ENCODE measurements around the gene SELENOV. TPM values are rescaled to one million over a fixed set of nuclear protein-coding genes. Genes with fewer than 3 reads are reported as not detected.

Gene SELENOV
- total RNA-seq, 3 donors from 2014 or later, result not detected

- ATAC-seq (no peak), DNase-seq (no peak)
- intact Hi-C loops (cut with DNase I, micrococcal nuclease), result no loop called here
- H3K4me1 ChIP-seq (ENCODE audit: low read depth), result no peaks in the 10 kb centered on the region
- TF ChIP-seq CTCF (IDR thresholded peaks at IDR 0.05), result no peak
- H3K4me3 ChIP-seq, result no peak overlapping the region
- no peaks in the 10 kb centered on the region for H3K9me3 ChIP-seq
- H3K36me3 ChIP-seq (ENCODE audit: low read depth), result peaks cover 21% of the 10 kb centered on the region
Observed at GRCh38 chr19:39470724-39471339, 44.1 kb upstream of the SELENOV start.

GRCh38 chr19:39471756-39472536, 43.0 kb upstream of the SELENOV start:
- DNase-seq (no peak), ATAC-seq (no peak)
- no peak overlapping the region for H3K4me3 ChIP-seq
- no peak for TF ChIP-seq CTCF (IDR thresholded peaks at IDR 0.05)
- intact Hi-C loops (cut with DNase I, micrococcal nuclease), result no loop called here
- H3K36me3 ChIP-seq (ENCODE audit: low read depth), result peaks cover 14% of the 10 kb centered on the region
- no peaks in the 10 kb centered on the region for H3K9me3 ChIP-seq
- no peaks in the 10 kb centered on the region for H3K4me1 ChIP-seq (ENCODE audit: low read depth)

GRCh38 chr19:39472746-39473442, 42.0 kb upstream of the SELENOV start:
- no peaks in the 10 kb centered on the region for H3K9me3 ChIP-seq
- no peak overlapping the region for H3K4me3 ChIP-seq
- no peak for DNase-seq
- peak; percentile 5 for ATAC-seq
- intact Hi-C loops (cut with DNase I, micrococcal nuclease), result no loop called here
- TF ChIP-seq CTCF (IDR thresholded peaks at IDR 0.05), result no peak
- H3K36me3 ChIP-seq (ENCODE audit: low read depth), result peaks cover 14% of the 10 kb centered on the region
- no peaks in the 10 kb centered on the region for H3K4me1 ChIP-seq (ENCODE audit: low read depth)

GRCh38 chr19:39473443-39473960, 41.4 kb upstream of the SELENOV start:
- DNase-seq (no peak), ATAC-seq (no peak)
- no peak overlapping the region for H3K4me3 ChIP-seq
- no peak for TF ChIP-seq CTCF (IDR thresholded peaks at IDR 0.05)
- H3K9me3 ChIP-seq, result no peaks in the 10 kb centered on the region
- H3K4me1 ChIP-seq (ENCODE audit: low read depth), result no peaks in the 10 kb centered on the region
- intact Hi-C loops (cut with DNase I, micrococcal nuclease), result no loop called here
- H3K36me3 ChIP-seq (ENCODE audit: low read depth), result peaks cover 14% of the 10 kb centered on the region

- TF ChIP-seq CTCF (IDR thresholded peaks at IDR 0.05), result peak; percentile 60
- intact Hi-C loops (cut with DNase I, micrococcal nuclease), result no loop called here
- H3K9me3 ChIP-seq, result no peaks in the 10 kb centered on the region
- DNase-seq (peak in 2 of 3 donors; percentile 66 to 71), ATAC-seq (peak; percentile 68)
- no peaks in the 10 kb centered on the region for H3K4me1 ChIP-seq (ENCODE audit: low read depth)
- no peak overlapping the region for H3K4me3 ChIP-seq
- peaks cover 7% of the 10 kb centered on the region for H3K36me3 ChIP-seq (ENCODE audit: low read depth)
Observed at GRCh38 chr19:39474139-39474620, 40.8 kb upstream of the SELENOV start.

Data from mucosa of descending colon (tissue), 3 donors.